COLO829 (cell line): ENCODE data around the gene NCKIPSD.

Experiments
- DNase-seq: peaks from one replicate; pipeline ENCODE4 v3.0.0; 2012; ENCODE audit warnings: low spot score

Gene NCKIPSD

GRCh38 chr3:48678566-48679380 lies 6.9 kb downstream of the NCKIPSD start:
- DNase-seq: no peak

- DNase-seq: no peak
These were observed 7.7 kb downstream of the NCKIPSD start for GRCh38 chr3:48678056-48678455.

DNA sequence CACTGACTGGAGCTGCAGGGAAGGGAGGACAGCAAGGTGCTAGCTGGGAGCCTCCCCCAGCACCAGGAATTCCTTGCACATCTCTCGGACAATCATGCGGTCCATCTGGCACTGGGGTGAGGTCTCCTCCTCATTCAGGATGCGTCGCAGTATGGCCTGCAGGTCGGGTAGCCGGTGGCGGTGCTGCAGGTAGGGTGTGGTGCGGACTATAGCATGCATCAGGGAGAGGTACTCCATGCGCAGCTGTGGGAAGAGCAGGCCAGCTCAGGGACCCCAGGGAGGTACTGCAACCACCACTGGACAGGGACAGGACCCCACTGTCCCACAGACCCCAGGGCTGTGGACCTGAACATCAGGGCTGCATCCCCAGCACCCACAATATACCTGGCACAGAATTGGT lies 11.2 kb downstream of the NCKIPSD start:
- no peak for DNase-seq

GRCh38 chr3:48672522-48672921 lies 13.2 kb downstream of the NCKIPSD start:
- DNase-seq: no peak

- no peak for DNase-seq
These were observed 20.8 kb downstream of the NCKIPSD start for GRCh38 chr3:48664929-48665328.

- DNase-seq: no peak
These were observed 21.4 kb downstream of the NCKIPSD start for GRCh38 chr3:48664313-48664644.

DNA sequence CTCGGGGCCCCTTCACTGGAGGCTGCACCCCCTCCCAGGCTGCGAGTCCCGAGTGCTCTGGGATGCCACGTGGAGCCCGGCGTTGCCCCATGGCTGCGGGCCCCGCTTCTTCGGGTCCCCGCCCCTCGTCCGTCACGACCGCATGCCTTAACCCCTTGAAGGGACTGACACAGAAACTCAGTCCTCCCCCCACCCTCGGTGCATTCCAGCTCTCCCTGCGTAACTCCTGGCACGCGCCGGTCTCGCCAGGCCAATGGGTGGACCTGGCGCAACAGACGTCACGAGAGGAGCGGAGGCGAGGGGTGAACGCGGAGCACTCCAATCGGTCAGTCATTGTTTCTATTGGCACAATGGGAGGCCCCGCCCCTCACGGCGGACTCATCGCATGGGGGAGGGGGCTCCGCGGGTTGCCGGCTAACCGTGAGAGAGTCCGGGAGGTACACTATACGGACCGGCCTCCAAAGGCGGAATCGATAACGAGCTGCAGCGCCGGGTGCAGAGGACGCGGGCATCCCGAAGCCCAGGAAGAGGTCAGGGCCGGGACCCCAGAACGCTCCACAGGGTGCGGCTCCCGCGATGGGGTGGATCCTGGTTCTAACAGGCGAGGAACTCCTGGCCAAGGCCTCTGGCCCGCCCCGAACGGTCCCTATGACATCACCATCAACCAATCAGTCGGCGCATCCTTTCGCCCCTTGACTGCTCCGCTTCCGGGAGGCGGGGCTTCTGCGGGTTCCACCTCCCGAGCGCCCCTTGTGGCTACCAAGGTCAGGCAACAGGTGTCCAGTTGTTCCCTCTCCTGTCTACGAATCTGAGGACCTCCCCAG lies 22.0 kb downstream of the NCKIPSD start:
- peak; percentile 100 for DNase-seq

GRCh38 chr3:48662753-48663488 lies 22.8 kb downstream of the NCKIPSD start, which contains the start of gene CELSR3:
CELSR3 (minus strand) TSS chr3:48662886; CDS start chr3:48662634, 252 bp downstream.
- peak; percentile 92 for DNase-seq

- no peak for DNase-seq
These were observed 23.5 kb downstream of the NCKIPSD start for GRCh38 chr3:48662145-48662752.

DNA sequence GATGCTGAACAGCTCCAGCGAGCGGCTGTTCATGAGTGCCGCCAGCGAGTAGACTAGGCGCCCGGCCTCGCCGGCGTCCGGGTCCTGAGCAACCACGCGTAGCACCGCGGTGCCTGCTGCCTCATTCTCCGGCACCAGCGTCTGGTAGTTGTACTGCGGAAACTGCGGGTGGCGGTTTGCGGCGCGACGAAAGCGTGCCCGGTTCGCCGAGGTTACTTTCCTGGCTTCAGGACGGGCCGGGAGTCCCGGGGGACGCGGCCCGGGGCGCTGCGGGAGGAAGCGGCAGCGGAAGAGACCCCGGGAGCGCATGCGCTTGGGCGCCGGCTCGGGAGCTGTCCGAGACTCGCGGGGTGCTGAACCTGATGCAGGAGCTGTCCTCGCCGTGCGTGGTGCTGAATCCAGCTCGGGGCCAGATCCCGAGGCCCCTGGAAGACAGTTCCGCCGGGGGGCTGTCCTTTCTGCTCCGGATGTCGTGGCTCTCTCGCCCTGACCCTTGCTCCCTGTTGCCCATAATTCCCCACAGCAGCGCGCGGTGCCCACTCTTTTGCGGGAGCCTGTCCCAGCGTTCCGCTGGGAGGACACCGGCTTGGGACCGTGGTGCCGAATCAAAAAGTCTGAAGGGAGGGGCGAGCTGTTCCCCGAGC lies 24.1 kb downstream of the NCKIPSD start:
- DNase-seq: peak; percentile 91

DNA sequence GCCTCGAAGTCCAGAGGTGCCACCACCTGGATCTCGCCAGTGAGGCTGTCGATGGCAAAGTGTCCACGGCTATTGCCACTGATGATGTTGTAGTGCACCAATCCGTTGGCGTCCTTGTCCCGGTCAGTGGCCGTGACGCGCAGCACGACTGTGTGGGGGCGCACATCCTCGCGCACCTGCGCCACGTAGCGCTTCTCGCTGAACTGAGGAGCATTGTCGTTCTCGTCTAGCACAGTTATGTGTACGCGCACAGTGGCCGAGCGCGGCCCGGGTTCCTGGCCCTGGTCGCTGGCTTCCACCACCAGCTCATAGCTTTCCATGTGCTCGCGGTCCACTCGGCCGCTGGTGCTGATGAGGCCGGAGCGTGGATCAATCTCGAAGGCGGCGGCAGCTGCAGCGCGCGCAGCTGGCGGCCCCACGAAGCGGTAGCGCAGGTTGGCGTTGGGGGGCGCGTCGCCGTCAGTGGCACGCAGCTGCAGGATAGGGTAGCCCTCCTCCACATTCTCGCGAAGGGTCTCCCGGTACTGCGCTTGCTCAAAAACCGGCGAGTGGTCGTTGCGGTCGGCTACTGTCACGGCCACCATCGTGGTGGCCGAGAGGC lies 24.8 kb downstream of the NCKIPSD start:
- no peak for DNase-seq

DNA sequence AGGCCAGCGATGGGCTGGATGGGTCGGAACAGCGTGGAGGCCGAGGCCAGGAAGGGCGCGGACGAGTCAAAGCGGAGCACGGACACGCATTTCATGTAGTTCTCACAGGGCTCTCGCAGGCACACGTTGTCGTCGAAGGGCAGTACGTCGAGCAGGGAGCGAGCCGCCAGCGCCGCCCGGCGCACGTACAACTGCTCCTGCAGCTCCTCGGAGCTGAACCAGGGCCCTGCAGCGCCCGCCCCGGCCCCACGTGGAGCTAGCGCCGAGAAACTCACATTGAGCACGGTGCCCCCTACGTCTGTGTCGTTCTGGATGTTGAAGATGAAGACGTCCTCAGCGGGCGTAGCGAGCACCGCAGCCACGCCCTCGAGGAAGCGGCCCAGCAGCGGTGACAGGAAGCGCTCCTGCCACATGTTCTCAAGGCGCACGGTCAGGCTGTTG lies 28.9 kb downstream of the NCKIPSD start:
- DNase-seq: no peak

GRCh38 chr3:48656061-48656840 lies 29.5 kb downstream of the NCKIPSD start:
- peak; percentile 90 for DNase-seq

DNA sequence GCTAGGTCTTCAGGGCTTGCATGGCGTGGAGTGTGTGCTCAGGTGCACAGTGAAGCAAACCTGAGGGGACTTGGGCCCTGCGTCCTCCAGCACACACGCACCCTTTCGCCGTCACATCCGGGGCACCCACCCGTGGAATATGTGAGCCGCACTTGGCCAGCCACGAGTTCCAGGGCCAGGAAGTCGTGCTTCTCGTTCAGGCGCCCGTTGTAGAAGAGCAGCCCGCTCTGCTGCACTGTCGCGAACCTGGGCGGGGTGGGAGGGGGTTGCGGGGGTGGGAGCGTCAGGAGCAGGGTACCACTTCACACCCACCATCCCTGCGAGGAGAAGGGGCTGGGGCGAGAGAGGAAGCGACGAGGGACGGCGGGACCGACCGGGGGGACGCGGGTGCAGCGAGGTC lies 30.1 kb downstream of the NCKIPSD start:
- no peak for DNase-seq

DNA sequence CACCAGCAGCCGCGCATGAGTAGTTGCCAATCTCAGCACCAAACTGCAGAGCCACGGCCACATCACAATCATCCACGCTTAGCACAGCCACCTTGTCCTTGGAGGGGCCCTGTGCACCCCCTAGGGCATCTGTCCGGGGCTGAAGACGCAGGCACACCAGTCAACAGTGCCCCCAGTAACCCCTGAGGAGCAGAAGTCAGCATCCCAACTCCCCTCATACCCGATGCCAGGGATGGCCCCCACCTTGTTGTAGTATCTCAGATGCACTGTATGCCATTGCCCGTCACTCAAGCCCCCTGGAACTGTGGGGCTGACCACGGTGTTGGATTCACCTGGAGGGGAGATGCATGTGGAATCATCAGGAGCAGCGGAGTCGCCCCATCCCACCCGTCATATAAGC lies 30.7 kb downstream of the NCKIPSD start:
- no peak for DNase-seq

GRCh38 chr3:48652923-48653715 lies 32.6 kb downstream of the NCKIPSD start:
- no peak for DNase-seq

- no peak for DNase-seq
These were observed 33.9 kb downstream of the NCKIPSD start for GRCh38 chr3:48651771-48652170.

DNA sequence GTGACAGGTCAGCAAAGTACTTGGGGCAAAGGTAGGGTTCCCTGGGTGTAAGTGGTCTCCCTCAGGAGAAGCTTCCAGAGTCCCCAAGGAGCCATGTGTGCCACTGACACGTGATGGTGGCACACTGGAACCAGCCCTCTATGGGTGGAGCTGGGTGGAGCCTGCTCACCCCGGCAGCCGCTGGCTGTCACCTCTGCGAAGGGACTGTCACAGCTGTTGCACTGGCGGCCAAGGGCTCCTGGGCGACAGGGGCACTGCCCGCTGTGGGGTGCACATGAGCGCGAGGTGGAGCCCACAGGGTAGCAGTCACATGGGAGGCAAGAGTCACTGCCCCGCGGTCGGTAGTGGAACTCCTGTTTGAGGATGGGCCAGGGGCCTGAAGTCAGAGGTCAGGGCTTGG lies 35.0 kb downstream of the NCKIPSD start:
- DNase-seq: no peak

DNA sequence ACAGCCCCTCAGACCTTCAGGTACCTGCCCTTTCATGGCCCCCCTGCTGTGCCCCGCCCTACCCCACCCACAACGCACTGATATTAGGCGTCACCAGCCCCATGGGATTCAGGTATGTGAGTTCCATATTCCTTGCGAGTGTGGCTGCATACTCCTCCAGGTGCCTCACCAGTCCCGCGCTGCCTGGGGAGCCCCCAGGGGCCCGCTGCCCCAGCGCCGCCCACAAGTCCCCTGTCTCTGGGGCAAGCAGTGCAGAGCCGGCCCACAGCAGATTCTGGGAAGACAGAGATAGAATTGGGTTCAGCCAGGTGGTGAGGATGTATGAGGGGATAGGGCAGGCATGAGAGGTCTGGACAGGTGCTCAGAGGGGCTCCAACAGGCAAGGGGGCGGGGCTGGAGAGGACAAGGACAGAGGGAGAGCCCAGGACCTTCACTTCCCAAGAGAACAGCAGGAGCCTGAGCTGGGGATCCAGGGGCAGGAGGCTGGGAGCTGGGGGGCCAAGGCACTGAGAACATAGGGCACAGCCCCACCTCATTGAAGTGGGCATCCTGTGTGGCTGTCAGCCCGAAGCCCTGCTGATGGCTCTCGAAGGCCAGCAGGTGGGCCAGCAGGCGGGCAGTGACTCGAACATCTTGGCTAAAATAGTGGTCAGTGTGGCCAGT lies 37.4 kb downstream of the NCKIPSD start:
- no peak for DNase-seq
